ENCODE data around the gene KCNH2. TPM values are rescaled to one million over a fixed set of nuclear protein-coding genes. Genes with fewer than 3 reads are reported as not detected.
A peak's percentile ranks its signal among the peaks of the same experiment; 100 is the strongest.

Gene KCNH2
- total and polyA plus RNA-seq, 2 of the 13 experiments (the other 11 are each of a cell fraction or from before 2014, with no cell fraction given) = 0.09 to 0.11 TPM

- no peaks in the 10 kb centered on the region for H3K79me2 ChIP-seq (ENCODE audit: insufficient read depth, low read length)
- DNase-seq (ENCODE audit: low spot score) = no peak
- no peak for ATAC-seq
- H3K9me3 ChIP-seq (ENCODE audit: low read length) = no peaks in the 10 kb centered on the region
- POLR2A ChIA-PET = no interaction called here
- no peak for FAIRE-seq
- H3K36me3 ChIP-seq (replicated peaks in 1 of 2; ENCODE audit: control insufficient read depth in 1 of 2, insufficient read depth in 2 of 2, low read length in 2 of 2) = no peaks in the 10 kb centered on the region
- peaks cover 16 to 74% of the 10 kb centered on the region in 2 experiments for H3K27me3 ChIP-seq (ENCODE audit: control insufficient read depth in 1 of 2, insufficient read depth in 2 of 2, low read length in 2 of 2)
- intact Hi-C loops (cut with micrococcal nuclease; ENCODE audit: unreplicated experiment) = no loop called here
- no peak overlapping the region for H3K27ac ChIP-seq (ENCODE audit: extremely low read length, insufficient read depth, low read length)
- no peak overlapping the region for H3K4me3 ChIP-seq (replicated peaks in 1 of 3; ENCODE audit: insufficient read depth in 1 of 3, low read depth in 2 of 3, low read length in 3 of 3)
- H3K4me1 ChIP-seq (ENCODE audit: insufficient read depth, low read length) = peaks cover 37% of the 10 kb centered on the region
- 12% methylated on average over 12 of the region's 13 CpGs for WGBS (ENCODE audit: low lambda C conversion rate)
- in situ Hi-C loops (cut with HindIII; ENCODE audit: extremely low pct_ligation_motif_present, low pct_unique_long_range_greater_than_20kb) = no loop called here
- TF ChIP-seq ZNF530 (CRISPR knock-in tag; IDR thresholded peaks at IDR 0.05; ENCODE audit: low read depth) = no peak
- TF ChIP-seq EZH2 (conservative IDR thresholded peaks at IDR 0.05; ENCODE audit: low read depth, low read length) = peak; percentile 90; the same call in 1 of the 2 replicates
- no peak overlapping the region for H2AFZ ChIP-seq (ENCODE audit: low read length)
- H3K9ac ChIP-seq (ENCODE audit: insufficient read depth, low read depth, low read length) = no peak overlapping the region
- no TSS peak for BruUV-seq (replicated peaks)
- CTCF ChIA-PET (ENCODE audit: low intra/inter-chr PET ratio, low total read pairs) = no interaction called here
- no peak overlapping the region for H3K4me2 ChIP-seq (ENCODE audit: low read depth, low read length)
- peaks cover 5% of the 10 kb centered on the region; the same call in 1 of the 2 replicates for H4K20me1 ChIP-seq (ENCODE audit: insufficient read depth, low read length)
Observed at GRCh38 chr7:150976529-150977381, 1.4 kb downstream of the KCNH2 start.

- H3K27ac ChIP-seq (ENCODE audit: extremely low read length, insufficient read depth, low read length) = no peak overlapping the region
- no peak for TF ChIP-seq ZNF362 (CRISPR knock-in tag; IDR thresholded peaks at IDR 0.05; ENCODE audit: borderline replicate concordance)
- TF ChIP-seq CEBPB (IDR thresholded peaks at IDR 0.05; ENCODE audit: borderline replicate concordance, low read depth, low read length) = no peak
- TF ChIP-seq, protein P1, sequence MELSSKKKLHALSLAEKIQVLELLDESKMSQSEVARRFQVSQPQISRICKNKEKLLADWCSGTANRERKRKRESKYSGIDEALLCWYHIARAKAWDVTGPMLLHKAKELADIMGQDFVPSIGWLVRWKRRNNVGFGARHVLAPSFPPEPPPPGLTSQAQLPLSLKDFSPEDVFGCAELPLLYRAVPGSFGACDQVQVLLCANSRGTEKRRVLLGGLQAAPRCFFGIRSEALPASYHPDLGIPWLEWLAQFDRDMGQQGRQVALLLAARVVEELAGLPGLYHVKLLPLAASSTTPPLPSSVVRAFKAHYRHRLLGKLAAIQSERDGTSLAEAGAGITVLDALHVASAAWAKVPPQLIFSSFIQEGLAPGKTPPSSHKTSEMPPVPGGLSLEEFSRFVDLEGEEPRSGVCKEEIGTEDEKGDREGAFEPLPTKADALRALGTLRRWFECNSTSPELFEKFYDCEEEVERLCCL (CRISPR knock-in tag; IDR thresholded peaks at IDR 0.05; ENCODE audit: borderline replicate concordance) = no peak
- TF ChIP-seq ARNT (IDR thresholded peaks at IDR 0.05) = no peak
- no peak for TF ChIP-seq MAFF (IDR thresholded peaks at IDR 0.05; ENCODE audit: low read depth, low read length)
- TF ChIP-seq ZNF883 (CRISPR knock-in tag; IDR thresholded peaks at IDR 0.05; ENCODE audit: not compliant biosample characterization) = no peak
- no peak for TF ChIP-seq KDM1A (CRISPR knock-in tag; IDR thresholded peaks at IDR 0.05)
- ATAC-seq (no peak), FAIRE-seq (no peak), DNase-seq (ENCODE audit: low spot score) (no peak)
- peaks cover 5% of the 10 kb centered on the region; the same call in 1 of the 2 replicates for H4K20me1 ChIP-seq (ENCODE audit: insufficient read depth, low read length)
- peak overlapping the region; percentile 69; the same call in 1 of the 2 replicates for H3K4me2 ChIP-seq (ENCODE audit: low read depth, low read length)
- no peak overlapping the region for H3K9ac ChIP-seq (ENCODE audit: insufficient read depth, low read depth, low read length)
- H3K9me3 ChIP-seq (ENCODE audit: low read length) = no peaks in the 10 kb centered on the region
- H3K36me3 ChIP-seq (replicated peaks in 1 of 2; ENCODE audit: control insufficient read depth in 1 of 2, insufficient read depth in 2 of 2, low read length in 2 of 2) = no peaks in the 10 kb centered on the region
- in situ Hi-C loops (cut with HindIII; ENCODE audit: extremely low pct_ligation_motif_present, low pct_unique_long_range_greater_than_20kb) (no loop called here), intact Hi-C loops (cut with micrococcal nuclease; ENCODE audit: unreplicated experiment) (no loop called here)
- no peaks in the 10 kb centered on the region for H3K79me2 ChIP-seq (ENCODE audit: insufficient read depth, low read length)
- H3K27me3 ChIP-seq (ENCODE audit: control insufficient read depth in 1 of 2, insufficient read depth in 2 of 2, low read length in 2 of 2) = peaks cover 18 to 74% of the 10 kb centered on the region in 2 experiments
- 44% methylated on average over 9 of the region's 9 CpGs for WGBS (ENCODE audit: low lambda C conversion rate)
- H3K4me1 ChIP-seq (ENCODE audit: insufficient read depth, low read length) = peaks cover 37% of the 10 kb centered on the region
- H3K4me3 ChIP-seq (replicated peaks in 1 of 3; ENCODE audit: insufficient read depth in 1 of 3, low read depth in 2 of 3, low read length in 3 of 3) = peak overlapping the region in 1 of 3 experiments; percentile 59; a peak in 3 of 6 replicates
- BruUV-seq (replicated peaks) = no TSS peak
- ChIA-PET POLR2A (no interaction called here), CTCF (ENCODE audit: low intra/inter-chr PET ratio, low total read pairs) (no interaction called here)
- no peak overlapping the region for H2AFZ ChIP-seq (ENCODE audit: low read length)
Observed at GRCh38 chr7:150975536-150976319, 2.4 kb downstream of the KCNH2 start.

Measured in HepG2 (cell line).